ENCODE measurements around the gene FRMD5. TPM values are rescaled to one million over a fixed set of nuclear protein-coding genes. Genes with fewer than 3 reads are reported as not detected.
"Not testable (repeated sequence)": the region's sequence is repeated elsewhere in the genome, so short reads cannot be mapped to it uniquely, and the experiment has no call there.

FRMD5 gene
- total and polyA plus RNA-seq, 2 experiments from 2014 or later = 5.9 to 10.1 TPM

GRCh38 chr15:44231842-44232241, 36.8 kb upstream of the FRMD5 start:
- DNase-seq (ENCODE audit: low spot score) (no peak), ATAC-seq (no peak)
- Mint-ChIP-seq H3K27me3 (ENCODE audit: insufficient read depth, low read depth, poor library complexity) (peaks cover 4% of the 10 kb centered on the region), H3K27ac (no peak overlapping the region), H3K36me3 (ENCODE audit: low read depth) (no peaks in the 10 kb centered on the region), H3K9me3 (no peaks in the 10 kb centered on the region), H3K4me1 (peaks cover 2% of the 10 kb centered on the region), H3K4me3 (no peak overlapping the region)
- H3K4me3 ChIP-seq = no peak overlapping the region
- H3K27me3 ChIP-seq (ENCODE audit: insufficient read depth) = no peaks in the 10 kb centered on the region
- H3K9me2 ChIP-seq (ENCODE audit: insufficient read depth) = no peaks in the 10 kb centered on the region
- H2AFZ ChIP-seq = peak overlapping the region; percentile 54; the same call in 1 of the 2 replicates
- H3K27ac ChIP-seq (ENCODE audit: low read depth) = no peak overlapping the region
- TF ChIP-seq STAT1 (IDR thresholded peaks at IDR 0.05; ENCODE audit: unreplicated experiment) = no peak
- no peak for TF ChIP-seq REST (IDR thresholded peaks at IDR 0.05; ENCODE audit: unreplicated experiment)
- TF ChIP-seq ZNF114 (CRISPR knock-in tag; IDR thresholded peaks at IDR 0.05) = no peak
- TF ChIP-seq ETS1 (IDR thresholded peaks at IDR 0.05) = no peak
- TF ChIP-seq EZH2phosphoT487 (IDR thresholded peaks at IDR 0.05; ENCODE audit: unreplicated experiment) = no peak
- no peak for TF ChIP-seq POLR2AphosphoS5 (IDR thresholded peaks at IDR 0.05; ENCODE audit: low read depth)
- TF ChIP-seq CREB1 (CRISPR knock-in tag; IDR thresholded peaks at IDR 0.05; ENCODE audit: low read depth) = no peak
- TF ChIP-seq CTCF (conservative IDR thresholded peaks at IDR 0.05; ENCODE audit: low read depth in 2 of 2) = no peak
- TF ChIP-seq NANOG (IDR thresholded peaks at IDR 0.05; ENCODE audit: borderline replicate concordance) = no peak
- no peak for TF ChIP-seq ZNF462 (CRISPR knock-in tag; IDR thresholded peaks at IDR 0.05)
- H3F3A ChIP-seq (replicated peaks; ENCODE audit: low read depth) = no peaks in the 10 kb centered on the region
- H3K4me1 ChIP-seq (ENCODE audit: insufficient read depth) = no peaks in the 10 kb centered on the region
- no peaks in the 10 kb centered on the region for H3K79me2 ChIP-seq (replicated peaks; ENCODE audit: insufficient read depth)
- no peaks in the 10 kb centered on the region for H3K36me3 ChIP-seq (ENCODE audit: insufficient read depth)
- H3K4me2 ChIP-seq = no peak overlapping the region
- no peaks in the 10 kb centered on the region for H4K20me1 ChIP-seq (replicated peaks; ENCODE audit: insufficient read depth)

GRCh38 chr15:44229301-44229700, 34.2 kb upstream of the FRMD5 start:
- not testable (repeated sequence) for H3K27me3 Mint-ChIP-seq (ENCODE audit: insufficient read depth, low read depth, poor library complexity); H3K27ac ChIP-seq (ENCODE audit: low read depth); H3K9me3 Mint-ChIP-seq; H3K4me1 Mint-ChIP-seq; H3K4me3 Mint-ChIP-seq; H3K4me1 ChIP-seq (ENCODE audit: insufficient read depth); H3K79me2 ChIP-seq (replicated peaks; ENCODE audit: insufficient read depth); ATAC-seq; H3K9me2 ChIP-seq (ENCODE audit: insufficient read depth); H3K36me3 Mint-ChIP-seq (ENCODE audit: low read depth); H3F3A ChIP-seq (replicated peaks; ENCODE audit: low read depth); H3K36me3 ChIP-seq (ENCODE audit: insufficient read depth); H3K4me2 ChIP-seq; H3K4me3 ChIP-seq; H3K27me3 ChIP-seq (ENCODE audit: insufficient read depth); H4K20me1 ChIP-seq (replicated peaks; ENCODE audit: insufficient read depth); DNase-seq (ENCODE audit: low spot score); H3K27ac Mint-ChIP-seq
- H2AFZ ChIP-seq = peak overlapping the region; percentile 81; the same call in 1 of the 2 replicates

Measured in GM23338 (cell line).